Dorsolateral prefrontal cortex (tissue), 118 donors: Measurements from ENCODE around the gene PGAM4. TPM values are rescaled to one million over a fixed set of nuclear protein-coding genes. Genes with fewer than 3 reads are reported as not detected.

Source experiments
- total RNA-seq, 120 experiments: library from RNA; stranded (reverse); gene quantifications; one replicate each; pipeline versions ENCODE4 v1.2.3 to v1.2.4, GENCODE V29; 2022

PGAM4 gene
- total RNA-seq, 120 experiments from 2014 or later = 0.76 to 1.5 (median 1.3) TPM; not detected in 117

Other genes with a start within 250 kb of the PGAM4 start
- gene ATRX, start 183.4 kb downstream of the PGAM4 start, total RNA-seq = 100 to 1,000 TPM; 105 to 210 (median 142) TPM
- 10 to 100 TPM; 11.8 to 58.6 (median 21.0) TPM for gene MAGT1, start 74.2 kb downstream of the PGAM4 start, total RNA-seq
- gene COX7B, start 70.2 kb downstream of the PGAM4 start, total RNA-seq = 100 to 1,000 TPM; 118 to 334 (median 263) TPM
- gene ATP7A, start 58.9 kb downstream of the PGAM4 start, total RNA-seq = 10 to 100 TPM in 2 of 120 experiments, 1 to 10 TPM in 118; 4.2 to 11.0 (median 6.7) TPM
- gene PGK1, start 134.6 kb upstream of the PGAM4 start, total RNA-seq = 100 to 1,000 TPM; 194 to 664 (median 404) TPM
- gene TAF9B, start 170.0 kb upstream of the PGAM4 start, total RNA-seq = 10 to 100 TPM; 11.2 to 41.9 (median 26.8) TPM